HepG2 (cell line): Measurements from ENCODE around the gene SKI. TPM values are rescaled to one million over a fixed set of nuclear protein-coding genes. Genes with fewer than 3 reads are reported as not detected.

Experiments used
- ATF1 ChIP-seq: IDR thresholded peaks from 2 replicates; pipeline ENCODE4 v1.6.1; 2016; ENCODE audit warnings: mild to moderate bottlenecking, control low read depth
- IKZF4 ChIP-seq: sonication (generic); formaldehyde crosslinking; IDR thresholded peaks from 2 replicates; pipeline ENCODE4 v1.5.1; 2020; ENCODE audit warnings: borderline replicate concordance, mild to moderate bottlenecking, low read depth, missing genetic modification reagents; ENCODE audit errors: not compliant biosample characterization
- MAF1 ChIP-seq: sonication (generic); formaldehyde crosslinking; IDR thresholded peaks from 2 replicates; pipeline ENCODE4 v1.5.0; 2020; ENCODE audit warnings: missing genetic modification reagents, borderline replicate concordance
- MYC ChIP-seq: sonication (generic); formaldehyde crosslinking; IDR thresholded peaks from 2 replicates; pipeline ENCODE4 v1.9.0; 2021; ENCODE audit warnings: missing genetic modification reagents, borderline replicate concordance
- NCOR1 ChIP-seq: fragments of 200-600 bp; sonication (generic); IDR thresholded peaks from 2 replicates; pipeline ENCODE4 v1.7.0; 2017; ENCODE audit warnings: antibody characterized with exemption, low read length, borderline replicate concordance
- NONO ChIP-seq, 2 experiments: fragments of 450-650 bp in 1 of 2; sonication (generic) in 1 of 2; formaldehyde crosslinking in 1 of 2; IDR thresholded peaks in 1 of 2; conservative IDR thresholded peaks in 1 of 2; 2 replicates each; pipeline versions ENCODE4 v1.6.1 to v1.8.0; 2017 to 2022; ENCODE audit warnings: mild to moderate bottlenecking in 1 of 2, missing genetic modification reagents in 1 of 2, moderate library complexity in 1 of 2
- ZEB1 ChIP-seq: IDR thresholded peaks from 2 replicates; pipeline ENCODE4 v1.6.1; 2012; ENCODE audit warnings: mild to moderate bottlenecking, low read depth, inconsistent platforms; ENCODE audit not compliant: insufficient replicate concordance
- ZFP36L2 ChIP-seq: sonication (generic); formaldehyde crosslinking; IDR thresholded peaks from 2 replicates; pipeline ENCODE4 v1.4.0; 2020; ENCODE audit warnings: missing genetic modification reagents
- ZNF263 ChIP-seq: sonication (generic); formaldehyde crosslinking; IDR thresholded peaks from 2 replicates; pipeline ENCODE4 v1.4.0; 2020; ENCODE audit warnings: missing genetic modification reagents
- ZNF343 ChIP-seq: sonication (generic); formaldehyde crosslinking; IDR thresholded peaks from 2 replicates; pipeline ENCODE4 v1.4.0; 2020; ENCODE audit warnings: mild to moderate bottlenecking, missing genetic modification reagents
- ZNF431 ChIP-seq: sonication (generic); formaldehyde crosslinking; IDR thresholded peaks from 2 replicates; pipeline ENCODE4 v1.9.0; 2022; ENCODE audit warnings: missing genetic modification reagents, low read depth, mild to moderate bottlenecking, borderline replicate concordance
- ZNF615 ChIP-seq: sonication (generic); formaldehyde crosslinking; IDR thresholded peaks from 2 replicates; pipeline ENCODE4 v1.5.0; 2020; ENCODE audit warnings: mild to moderate bottlenecking, missing genetic modification reagents, borderline replicate concordance
- ZNF772 ChIP-seq: sonication (generic); formaldehyde crosslinking; IDR thresholded peaks from 2 replicates; pipeline ENCODE4 v1.5.0; 2020; ENCODE audit warnings: mild to moderate bottlenecking, missing genetic modification reagents
- ZXDC ChIP-seq: sonication (generic); formaldehyde crosslinking; IDR thresholded peaks from 2 replicates; pipeline ENCODE4 v1.5.0; 2020; ENCODE audit warnings: mild to moderate bottlenecking, missing genetic modification reagents
- polyA plus RNA-seq, 8 experiments: library from polyadenylated mRNA; depleted of rRNA in 3 of 8; stranded (reverse) in 7 of 8; unstranded in 1 of 8; fragments of >200 nt; fragmentation: Illumina TruSeq in 4 of 8; extraction: Trizol in 4 of 8; gene quantifications; 2 replicates each; pipeline versions ENCODE4 v1.2.1 to v1.2.3, GENCODE V29; 2011 to 2016; ENCODE audit warnings: low read depth in 4 of 8, missing spikeins in 1 of 8, mixed read lengths in 1 of 8; ENCODE audit not compliant: insufficient read depth in 1 of 8
- total RNA-seq, 5 experiments: library from RNA; depleted of rRNA; stranded (reverse); fragments of >200 nt; fragmentation: Illumina TruSeq; extraction: Trizol; gene quantifications; 2 replicates each; pipeline ENCODE4 v1.2.3, GENCODE V29; 2016; ENCODE audit warnings: low read depth in 1 of 5
- TF ChIP-seq, protein P1 (sequence below): sonication (generic); formaldehyde crosslinking; IDR thresholded peaks from 2 replicates; pipeline ENCODE4 v1.4.0; 2020; ENCODE audit warnings: mild to moderate bottlenecking, missing genetic modification reagents, borderline replicate concordance
- TF ChIP-seq, protein P2 (sequence below): sonication (generic); formaldehyde crosslinking; IDR thresholded peaks from 2 replicates; pipeline ENCODE4 v1.4.0; 2020; ENCODE audit warnings: missing genetic modification reagents

Gene SKI
- total and polyA plus RNA-seq, 2 of the 13 experiments (the other 11 are each of a cell fraction or from before 2014, with no cell fraction given), result 4.7 to 6.9 TPM

GRCh38 chr1:2232255-2232915, 4.3 kb downstream of the SKI start (continued):
- TF ChIP-seq, protein P1, sequence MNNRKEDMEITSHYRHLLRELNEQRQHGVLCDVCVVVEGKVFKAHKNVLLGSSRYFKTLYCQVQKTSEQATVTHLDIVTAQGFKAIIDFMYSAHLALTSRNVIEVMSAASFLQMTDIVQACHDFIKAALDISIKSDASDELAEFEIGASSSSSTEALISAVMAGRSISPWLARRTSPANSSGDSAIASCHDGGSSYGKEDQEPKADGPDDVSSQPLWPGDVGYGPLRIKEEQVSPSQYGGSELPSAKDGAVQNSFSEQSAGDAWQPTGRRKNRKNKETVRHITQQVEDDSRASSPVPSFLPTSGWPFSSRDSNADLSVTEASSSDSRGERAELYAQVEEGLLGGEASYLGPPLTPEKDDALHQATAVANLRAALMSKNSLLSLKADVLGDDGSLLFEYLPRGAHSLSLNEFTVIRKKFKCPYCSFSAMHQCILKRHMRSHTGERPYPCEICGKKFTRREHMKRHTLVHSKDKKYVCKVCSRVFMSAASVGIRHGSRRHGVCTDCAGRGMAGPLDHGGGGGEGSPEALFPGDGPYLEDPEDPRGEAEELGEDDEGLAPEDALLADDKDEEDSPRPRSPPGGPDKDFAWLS (CRISPR knock-in tag), result peak; percentile 81; the same call in 1 of the 2 replicates
- TF ChIP-seq MAF1 (CRISPR knock-in tag) (no peak), ZNF772 (CRISPR knock-in tag) (no peak; the same call in 1 of the 2 replicates), ZFP36L2 (CRISPR knock-in tag) (no peak), MYC (CRISPR knock-in tag) (peak; percentile 30; the same call in 1 of the 2 replicates), ZNF343 (CRISPR knock-in tag) (peak; percentile 84; the same call in 1 of the 2 replicates), NONO (IDR thresholded peaks at IDR 0.05) (no peak), NONO (CRISPR knock-in tag; conservative IDR thresholded peaks at IDR 0.05) (peak; percentile 78), ZNF615 (no peak), ATF1 (CRISPR knock-in tag) (no peak), ZNF431 (CRISPR knock-in tag) (0 out of 2 replicates have a peak, but pooled peaks have one; percentile 1), ZXDC (CRISPR knock-in tag) (0 out of 2 replicates have a peak, but pooled peaks have one; percentile 17), ZNF263 (CRISPR knock-in tag) (peak; percentile 95), ZEB1 (no peak), IKZF4 (CRISPR knock-in tag) (no peak), NCOR1 (peak; percentile 49; the same call in 1 of the 2 replicates)
- TF ChIP-seq, protein P2, sequence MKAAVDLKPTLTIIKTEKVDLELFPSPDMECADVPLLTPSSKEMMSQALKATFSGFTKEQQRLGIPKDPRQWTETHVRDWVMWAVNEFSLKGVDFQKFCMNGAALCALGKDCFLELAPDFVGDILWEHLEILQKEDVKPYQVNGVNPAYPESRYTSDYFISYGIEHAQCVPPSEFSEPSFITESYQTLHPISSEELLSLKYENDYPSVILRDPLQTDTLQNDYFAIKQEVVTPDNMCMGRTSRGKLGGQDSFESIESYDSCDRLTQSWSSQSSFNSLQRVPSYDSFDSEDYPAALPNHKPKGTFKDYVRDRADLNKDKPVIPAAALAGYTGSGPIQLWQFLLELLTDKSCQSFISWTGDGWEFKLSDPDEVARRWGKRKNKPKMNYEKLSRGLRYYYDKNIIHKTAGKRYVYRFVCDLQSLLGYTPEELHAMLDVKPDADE (CRISPR knock-in tag), result no peak
